Measurements from ENCODE around the gene SLC25A33. TPM values are rescaled to one million over a fixed set of nuclear protein-coding genes. Genes with fewer than 3 reads are reported as not detected.
A peak's percentile ranks its signal among the peaks of the same experiment; 100 is the strongest.
"Not testable (repeated sequence)": the region's sequence is repeated elsewhere in the genome, so short reads cannot be mapped to it uniquely, and the experiment has no call there.

The SLC25A33 gene
- total RNA-seq, 1 donor from 2014 or later = 20.8 TPM

DNA sequence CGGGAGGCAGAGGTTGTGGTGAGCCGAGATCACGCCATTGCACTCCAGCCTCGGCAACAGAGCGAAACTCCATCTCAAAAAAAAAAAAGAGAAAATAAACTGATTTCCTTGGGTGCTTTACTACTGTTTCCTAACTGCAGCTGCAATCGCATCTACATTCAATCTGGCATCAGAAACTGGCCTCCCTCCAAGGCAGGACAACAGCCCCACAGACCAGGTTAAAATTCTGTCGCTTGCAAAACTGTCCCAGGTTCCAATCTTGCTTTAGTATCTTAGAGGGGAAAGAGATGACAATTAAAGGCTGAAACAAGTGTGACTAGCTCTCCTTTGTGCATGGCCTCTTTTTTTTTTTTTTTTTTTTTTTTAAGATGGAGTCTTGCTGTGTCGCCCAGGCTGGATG lies 32.4 kb upstream of the SLC25A33 start:
- Mint-ChIP-seq H3K4me3 (no peak overlapping the region), H3K27ac (no peak overlapping the region), H3K9me3 (peaks cover 2% of the 10 kb centered on the region), H3K36me3 (no peaks in the 10 kb centered on the region), H3K4me1 (peaks cover 14% of the 10 kb centered on the region), H3K27me3 (ENCODE audit: insufficient read depth, low read depth) (peaks cover 12% of the 10 kb centered on the region)
- Histone ChIP-seq H3K79me2 (ENCODE audit: low read depth) (no peaks in the 10 kb centered on the region), H3K27me3 (no peaks in the 10 kb centered on the region), H3K4me3 (no peak overlapping the region), H3K4me2 (no peak overlapping the region), H3K4me1 (peaks cover 3% of the 10 kb centered on the region), H3K36me3 (no peaks in the 10 kb centered on the region), H4K20me1 (ENCODE audit: low read depth) (no peaks in the 10 kb centered on the region), H3K27ac (no peak overlapping the region), H3K9me3 (ENCODE audit: low read depth) (no peaks in the 10 kb centered on the region), H2AFZ (replicated peaks) (no peak overlapping the region), H3F3A (ENCODE audit: low read depth) (no peaks in the 10 kb centered on the region), H3K9ac (no peak overlapping the region)
- DNase-seq (ENCODE audit: low spot score) = no peak
- TF ChIP-seq EZH2 (IDR thresholded peaks at IDR 0.05) = no peak
- TF ChIP-seq, protein P1, sequence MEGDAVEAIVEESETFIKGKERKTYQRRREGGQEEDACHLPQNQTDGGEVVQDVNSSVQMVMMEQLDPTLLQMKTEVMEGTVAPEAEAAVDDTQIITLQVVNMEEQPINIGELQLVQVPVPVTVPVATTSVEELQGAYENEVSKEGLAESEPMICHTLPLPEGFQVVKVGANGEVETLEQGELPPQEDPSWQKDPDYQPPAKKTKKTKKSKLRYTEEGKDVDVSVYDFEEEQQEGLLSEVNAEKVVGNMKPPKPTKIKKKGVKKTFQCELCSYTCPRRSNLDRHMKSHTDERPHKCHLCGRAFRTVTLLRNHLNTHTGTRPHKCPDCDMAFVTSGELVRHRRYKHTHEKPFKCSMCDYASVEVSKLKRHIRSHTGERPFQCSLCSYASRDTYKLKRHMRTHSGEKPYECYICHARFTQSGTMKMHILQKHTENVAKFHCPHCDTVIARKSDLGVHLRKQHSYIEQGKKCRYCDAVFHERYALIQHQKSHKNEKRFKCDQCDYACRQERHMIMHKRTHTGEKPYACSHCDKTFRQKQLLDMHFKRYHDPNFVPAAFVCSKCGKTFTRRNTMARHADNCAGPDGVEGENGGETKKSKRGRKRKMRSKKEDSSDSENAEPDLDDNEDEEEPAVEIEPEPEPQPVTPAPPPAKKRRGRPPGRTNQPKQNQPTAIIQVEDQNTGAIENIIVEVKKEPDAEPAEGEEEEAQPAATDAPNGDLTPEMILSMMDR (IDR thresholded peaks at IDR 0.05) = no peak
- no peak for TF ChIP-seq EZH2phosphoT487 (IDR thresholded peaks at IDR 0.05)

DNA sequence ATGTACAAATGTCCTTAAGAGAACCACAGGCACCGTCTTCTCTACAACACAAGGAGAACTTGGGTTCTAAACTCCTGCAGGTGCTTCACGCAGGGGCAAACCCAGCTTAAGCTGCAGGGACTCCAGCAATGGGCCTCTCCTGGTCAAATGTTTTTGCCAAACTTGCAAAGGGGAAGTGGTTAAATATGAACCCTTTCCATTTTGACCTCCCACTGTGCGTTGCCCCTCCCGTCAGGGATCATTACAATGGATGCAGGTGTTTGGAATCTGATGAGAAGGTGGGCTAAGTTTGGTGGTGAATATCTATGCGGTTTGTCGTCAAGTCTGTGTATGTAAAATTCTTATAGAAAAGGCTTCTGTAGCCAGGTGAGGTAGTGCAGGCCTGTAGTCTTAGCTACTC lies 29.1 kb upstream of the SLC25A33 start:
- peaks cover 4% of the 10 kb centered on the region for H3K9me3 Mint-ChIP-seq

DNA sequence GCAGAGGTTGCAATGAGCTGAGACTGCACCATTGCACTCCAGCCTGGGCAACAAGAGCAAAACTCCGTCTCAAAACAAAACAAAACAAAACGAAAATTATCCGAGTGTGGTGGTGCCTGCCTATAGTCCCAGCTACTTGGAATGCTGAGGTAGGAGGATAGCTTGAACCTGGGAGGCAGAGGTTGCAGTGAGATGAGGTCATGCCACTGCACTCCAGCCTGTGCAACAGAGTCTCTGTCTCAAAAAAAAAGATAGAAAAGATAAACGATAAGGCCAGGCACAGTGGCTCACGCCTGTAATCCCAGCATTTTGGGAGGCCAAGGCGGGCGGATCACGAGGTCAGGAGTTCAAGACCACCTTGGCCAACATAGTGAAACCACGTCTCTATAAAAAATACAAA lies 23.7 kb upstream of the SLC25A33 start:
- H3K4me3 ChIP-seq; H3F3A ChIP-seq (ENCODE audit: low read depth); H3K4me1 Mint-ChIP-seq; H3K4me3 Mint-ChIP-seq; DNase-seq (ENCODE audit: low spot score); H3K27ac Mint-ChIP-seq; H3K27ac ChIP-seq; H3K9me3 Mint-ChIP-seq; H3K4me2 ChIP-seq; H3K27me3 ChIP-seq; H3K9me3 ChIP-seq (ENCODE audit: low read depth); H4K20me1 ChIP-seq (ENCODE audit: low read depth); H3K9ac ChIP-seq; H3K4me1 ChIP-seq; H3K79me2 ChIP-seq (ENCODE audit: low read depth); H3K36me3 ChIP-seq; H2AFZ ChIP-seq (replicated peaks); H3K27me3 Mint-ChIP-seq (ENCODE audit: insufficient read depth, low read depth); H3K36me3 Mint-ChIP-seq: not testable (repeated sequence)

More for the DNA sequence above, 29.1 kb upstream of the SLC25A33 start:
- Histone ChIP-seq H2AFZ (replicated peaks) (no peak overlapping the region), H3K9me3 (ENCODE audit: low read depth) (no peaks in the 10 kb centered on the region), H3K4me3 (no peak overlapping the region), H3K4me1 (peaks cover 3% of the 10 kb centered on the region), H3K27ac (no peak overlapping the region), H3K4me2 (no peak overlapping the region), H4K20me1 (ENCODE audit: low read depth) (no peaks in the 10 kb centered on the region), H3K27me3 (no peaks in the 10 kb centered on the region), H3K36me3 (no peaks in the 10 kb centered on the region), H3K79me2 (ENCODE audit: low read depth) (no peaks in the 10 kb centered on the region), H3K9ac (no peak overlapping the region), H3F3A (ENCODE audit: low read depth) (no peaks in the 10 kb centered on the region)
- no peak for DNase-seq (ENCODE audit: low spot score)
- TF ChIP-seq EZH2phosphoT487 (IDR thresholded peaks at IDR 0.05) (no peak), EZH2 (IDR thresholded peaks at IDR 0.05) (no peak)
- TF ChIP-seq, protein P1 (IDR thresholded peaks at IDR 0.05) = no peak
- Mint-ChIP-seq H3K27me3 (ENCODE audit: insufficient read depth, low read depth) (peaks cover 7% of the 10 kb centered on the region), H3K4me1 (peaks cover 14% of the 10 kb centered on the region), H3K4me3 (no peak overlapping the region), H3K27ac (peak overlapping the region; percentile 28), H3K36me3 (no peaks in the 10 kb centered on the region)

GRCh38 chr1:9518454-9518998 lies 20.7 kb upstream of the SLC25A33 start:
- no peak overlapping the region for H3K4me3 ChIP-seq
- H4K20me1 ChIP-seq (ENCODE audit: low read depth) = no peaks in the 10 kb centered on the region
- no peak overlapping the region for H3K4me2 ChIP-seq
- no peaks in the 10 kb centered on the region for H3K9me3 ChIP-seq (ENCODE audit: low read depth)
- H3K9ac ChIP-seq = no peak overlapping the region
- H3K27me3 ChIP-seq = no peaks in the 10 kb centered on the region
- DNase-seq (ENCODE audit: low spot score) = no peak
- H3K4me3 Mint-ChIP-seq = no peak overlapping the region
- H3K36me3 ChIP-seq = no peaks in the 10 kb centered on the region
- no peaks in the 10 kb centered on the region for H3K36me3 Mint-ChIP-seq
- no peaks in the 10 kb centered on the region for H3F3A ChIP-seq (ENCODE audit: low read depth)
- no peak overlapping the region for H2AFZ ChIP-seq (replicated peaks)
- H3K79me2 ChIP-seq (ENCODE audit: low read depth) = no peaks in the 10 kb centered on the region
- no peak overlapping the region for H3K27ac Mint-ChIP-seq
- no peak overlapping the region for H3K27ac ChIP-seq
- peaks cover 4% of the 10 kb centered on the region for H3K4me1 ChIP-seq
- H3K27me3 Mint-ChIP-seq (ENCODE audit: insufficient read depth, low read depth) = peaks cover 6% of the 10 kb centered on the region
- TF ChIP-seq, protein P1 (IDR thresholded peaks at IDR 0.05) = no peak
- no peak for TF ChIP-seq EZH2phosphoT487 (IDR thresholded peaks at IDR 0.05)
- TF ChIP-seq EZH2 (IDR thresholded peaks at IDR 0.05) = no peak
- H3K4me1 Mint-ChIP-seq = peaks cover 3% of the 10 kb centered on the region
- peaks cover 3% of the 10 kb centered on the region for H3K9me3 Mint-ChIP-seq

Data from neural progenitor cell (in vitro differentiated cells).